H9 (cell line): ENCODE results near the gene MMP15. TPM values are rescaled to one million over a fixed set of nuclear protein-coding genes. Genes with fewer than 3 reads are reported as not detected.
A peak's percentile ranks its signal among the peaks of the same experiment; 100 is the strongest.

Experiments used
- DNase-seq: peaks from one replicate; pipeline ENCODE4 v3.0.0-alpha.2; 2017
- H2AFZ ChIP-seq: one replicate; pipeline ENCODE4 v1.6.1; 2013; ENCODE audit warnings: mild to moderate bottlenecking, low read length, control low read depth, moderate library complexity
- H2AK5ac ChIP-seq: 2 replicates; pipeline ENCODE4 v1.6.1; 2013; ENCODE audit warnings: low read length, control low read depth, mixed read lengths; ENCODE audit not compliant: insufficient read length
- H2BK120ac ChIP-seq: one replicate; pipeline ENCODE4 v1.6.1; 2013; ENCODE audit warnings: low read depth, mild to moderate bottlenecking, low read length, control low read depth, inconsistent platforms; ENCODE audit not compliant: poor library complexity, severe bottlenecking
- H2BK12ac ChIP-seq: 2 replicates; pipeline ENCODE4 v1.6.1; 2013; ENCODE audit warnings: low read length, control low read depth, mixed read lengths, low read depth; ENCODE audit not compliant: insufficient read length
- H2BK15ac ChIP-seq: 2 replicates; pipeline ENCODE4 v1.6.1; 2013; ENCODE audit warnings: low read depth, low read length, control low read depth
- H2BK20ac ChIP-seq: one replicate; pipeline ENCODE4 v1.6.1; 2013; ENCODE audit warnings: low read depth, mild to moderate bottlenecking, low read length, control low read depth, inconsistent platforms; ENCODE audit not compliant: poor library complexity, severe bottlenecking
- H2BK5ac ChIP-seq: 2 replicates; pipeline ENCODE4 v1.6.1; 2013; ENCODE audit warnings: low read length, control low read depth, mixed read lengths; ENCODE audit not compliant: insufficient read length
- H3K14ac ChIP-seq: 2 replicates; pipeline ENCODE4 v1.6.1; 2013; ENCODE audit warnings: low read length, control low read depth; ENCODE audit not compliant: insufficient read depth
- H3K18ac ChIP-seq: 2 replicates; pipeline ENCODE4 v1.6.1; 2013; ENCODE audit warnings: low read depth, mild to moderate bottlenecking, mixed read lengths, low read length, control low read depth; ENCODE audit not compliant: insufficient read length
- H3K23ac ChIP-seq: 2 replicates; pipeline ENCODE4 v1.6.1; 2013; ENCODE audit warnings: low read length, control low read depth, mixed read lengths, low read depth; ENCODE audit not compliant: insufficient read length
- H3K23me2 ChIP-seq: 2 replicates; pipeline ENCODE4 v1.6.1; 2013; ENCODE audit warnings: low read depth, mild to moderate bottlenecking, mixed read lengths, low read length, control low read depth; ENCODE audit not compliant: insufficient read length, poor library complexity, severe bottlenecking
- H3K27ac ChIP-seq: 2 replicates; pipeline ENCODE4 v1.5.1; 2013; ENCODE audit warnings: low read length, control low read depth, mixed read lengths, low read depth; ENCODE audit not compliant: insufficient read length
- H3K27me3 ChIP-seq: 2 replicates; pipeline ENCODE4 v1.6.1; 2013; ENCODE audit warnings: low read length, control low read depth, inconsistent platforms; ENCODE audit not compliant: insufficient read depth
- H3K4ac ChIP-seq: 2 replicates; pipeline ENCODE4 v1.6.1; 2013; ENCODE audit warnings: low read depth, mild to moderate bottlenecking, control low read depth, inconsistent platforms, low read length, moderate library complexity
- H3K4me1 ChIP-seq: 2 replicates; pipeline ENCODE4 v1.6.1; 2013; ENCODE audit warnings: low read length, control low read depth, inconsistent platforms; ENCODE audit not compliant: insufficient read depth
- H3K4me2 ChIP-seq: 2 replicates; pipeline ENCODE4 v1.6.1; 2013; ENCODE audit warnings: low read length, control low read depth, mixed read lengths; ENCODE audit not compliant: insufficient read length, insufficient read depth
- H3K56ac ChIP-seq: 2 replicates; pipeline ENCODE4 v1.6.1; 2013; ENCODE audit warnings: low read depth, mild to moderate bottlenecking, mixed read lengths, low read length, control low read depth; ENCODE audit not compliant: insufficient read length
- H3K79me1 ChIP-seq: 2 replicates; pipeline ENCODE4 v1.6.1; 2013; ENCODE audit warnings: low read depth, mild to moderate bottlenecking, moderate library complexity, low read length, control low read depth, inconsistent platforms; ENCODE audit not compliant: insufficient read depth, poor library complexity, severe bottlenecking
- H3K79me2 ChIP-seq: 2 replicates; pipeline ENCODE4 v1.6.1; 2013; ENCODE audit warnings: low read length, control low read depth, inconsistent platforms; ENCODE audit not compliant: insufficient read depth
- H3K9ac ChIP-seq: 2 replicates; pipeline ENCODE4 v1.6.1; 2013; ENCODE audit warnings: low read length, control low read depth, mixed read lengths; ENCODE audit not compliant: insufficient read length; ENCODE audit errors: extremely low read depth
- H3K9me3 ChIP-seq: one replicate; pipeline ENCODE4 v1.6.1; 2013; ENCODE audit warnings: low read depth, low read length, inconsistent platforms; ENCODE audit not compliant: control insufficient read depth
- H3T11ph ChIP-seq: one replicate; pipeline ENCODE4 v1.6.1; 2013; ENCODE audit warnings: mild to moderate bottlenecking, low read length, control low read depth, inconsistent platforms
- H4K20me1 ChIP-seq: one replicate; pipeline ENCODE4 v1.6.1; 2013; ENCODE audit not compliant: control insufficient read depth, insufficient read length, insufficient read depth
- H4K5ac ChIP-seq: 2 replicates; pipeline ENCODE4 v1.6.1; 2013; ENCODE audit warnings: low read depth, mild to moderate bottlenecking, mixed read lengths, low read length, control low read depth; ENCODE audit not compliant: insufficient read length
- H4K8ac ChIP-seq: replicated peaks from 2 replicates; pipeline ENCODE4 v1.6.1; 2013; ENCODE audit warnings: low read length, control low read depth, mixed read lengths, low read depth; ENCODE audit not compliant: insufficient read length
- H4K91ac ChIP-seq: 2 replicates; pipeline ENCODE4 v1.6.1; 2013; ENCODE audit warnings: low read depth, mild to moderate bottlenecking, moderate library complexity, mixed read lengths, low read length, control low read depth; ENCODE audit not compliant: insufficient read length
- H3K27ac Mint-ChIP-seq, 3 experiments: 2 replicates in 2 of 3; 3 replicates in 1 of 3; pipeline ENCODE4 v1.8.0; 2020 to 2021; ENCODE audit warnings: mixed read lengths in 3 of 3, mild to moderate bottlenecking in 1 of 3, moderate library complexity in 1 of 3
- H3K27me3 Mint-ChIP-seq: 2 replicates; pipeline ENCODE4 v1.8.0; 2021; ENCODE audit warnings: low read depth, mild to moderate bottlenecking, moderate library complexity, mixed read lengths
- H3K36me3 Mint-ChIP-seq, 3 experiments: 2 replicates in 2 of 3; 3 replicates in 1 of 3; pipeline ENCODE4 v1.8.0; 2020 to 2021; ENCODE audit warnings: low read depth in 3 of 3, mixed read lengths in 3 of 3; ENCODE audit not compliant: insufficient read depth in 1 of 3
- H3K4me1 Mint-ChIP-seq, 2 experiments: 2 replicates each; pipeline ENCODE4 v1.8.0; 2020; ENCODE audit warnings: mixed read lengths in 2 of 2
- H3K4me3 Mint-ChIP-seq, 2 experiments: 2 replicates in 1 of 2; 3 replicates in 1 of 2; pipeline ENCODE4 v1.8.0; 2020 to 2021; ENCODE audit warnings: mild to moderate bottlenecking in 2 of 2, mixed read lengths in 2 of 2, moderate library complexity in 1 of 2
- H3K9me3 Mint-ChIP-seq, 2 experiments: 2 replicates in 1 of 2; 3 replicates in 1 of 2; pipeline ENCODE4 v1.8.0; 2020; ENCODE audit warnings: mild to moderate bottlenecking in 2 of 2, mixed read lengths in 2 of 2, moderate library complexity in 1 of 2
- CTCF ChIP-seq: fragments of 200-600 bp; sonication (generic); conservative IDR thresholded peaks from 3 replicates; pipeline ENCODE4 v1.8.0; 2021; ENCODE audit warnings: antibody characterized with exemption, mild to moderate bottlenecking
- WGBS: extraction: QIAGEN DNeasy Blood & Tissue Kit; methylation state at CpG from one replicate; pipeline ENCODE4 v1.1.7; 2013; ENCODE audit warnings: missing lambda C conversion rate, low lambda C conversion rate, mixed read lengths; ENCODE audit not compliant: insufficient read length; ENCODE audit errors: extremely low coverage; 5-methylcytosine and 5-hydroxymethylcytosine counted together
- total RNA-seq: library from RNA; stranded (reverse); gene quantifications from 2 replicates; pipeline ENCODE4 v1.2.1, GENCODE V29; 2021

Gene MMP15
- total RNA-seq, 1 experiment from 2014 or later: 32.9 TPM

GRCh38 chr16:57988929-57989328 lies 36.6 kb upstream of the MMP15 start:
- Histone ChIP-seq H3K9me3 (no peaks in the 10 kb centered on the region), H3K14ac (no peak overlapping the region), H3K4ac (no peak overlapping the region), H3K79me1 (no peaks in the 10 kb centered on the region), H3K4me1 (no peaks in the 10 kb centered on the region; the same call in 1 of the 2 replicates), H2BK120ac (no peak overlapping the region), H4K5ac (no peak overlapping the region), H3T11ph (no peak overlapping the region), H4K8ac (no peak overlapping the region), H4K20me1 (no peaks in the 10 kb centered on the region), H3K23me2 (peaks cover 16% of the 10 kb centered on the region), H4K91ac (no peak overlapping the region), H3K4me2 (no peak overlapping the region), H3K9ac (no peak overlapping the region), H3K27me3 (peaks cover 9% of the 10 kb centered on the region; the same call in 1 of the 2 replicates), H2BK20ac (no peak overlapping the region), H2BK12ac (no peak overlapping the region), H3K79me2 (no peaks in the 10 kb centered on the region), H2AK5ac (no peak overlapping the region), H2AFZ (no peak overlapping the region), H3K18ac (no peak overlapping the region), H2BK15ac (no peak overlapping the region), H3K27ac (no peak overlapping the region), H3K23ac (no peak overlapping the region), H3K56ac (no peak overlapping the region), H2BK5ac (no peak overlapping the region)
- no CpG with 5 or more reads among the region's 1 CpG for WGBS
- TF ChIP-seq CTCF: no peak
- no peak overlapping the region for H3K4me3 Mint-ChIP-seq
- H3K9me3 Mint-ChIP-seq: no peaks in the 10 kb centered on the region
- H3K27me3 Mint-ChIP-seq: peaks cover 47% of the 10 kb centered on the region
- peak; percentile 26 for DNase-seq
- H3K4me1 Mint-ChIP-seq: peaks cover 10 to 17% of the 10 kb centered on the region in 2 experiments
- H3K36me3 Mint-ChIP-seq: no peaks in the 10 kb centered on the region; a peak in 2 of 7 replicates
- H3K27ac Mint-ChIP-seq: no peak overlapping the region
